WTC11 (cell line): ENCODE results near the gene CDC5L.

Experiments used
- FOXJ3 ChIP-seq: sonication (generic); formaldehyde crosslinking; IDR thresholded peaks from 2 replicates; pipeline ENCODE4 v1.9.0; 2021; ENCODE audit warnings: missing genetic modification reagents, mild to moderate bottlenecking, borderline replicate concordance
- JAZF1 ChIP-seq: fragments of 250-450 bp; sonication (Bioruptor Pico); IDR thresholded peaks from 2 replicates; pipeline ENCODE4 v1.9.0; 2021; ENCODE audit warnings: moderate library complexity, mild to moderate bottlenecking, inconsistent platforms
- MXD4 ChIP-seq: fragments of 250-450 bp; sonication (Bioruptor Pico); IDR thresholded peaks from 2 replicates; pipeline ENCODE4 v1.8.0; 2021; ENCODE audit warnings: mild to moderate bottlenecking, moderate library complexity, borderline replicate concordance
- NFYB ChIP-seq: sonication (generic); formaldehyde crosslinking; conservative IDR thresholded peaks from 2 replicates; pipeline ENCODE4 v1.8.0; 2022; ENCODE audit warnings: low read depth, missing genetic modification reagents
- NR2C2 ChIP-seq: sonication (generic); formaldehyde crosslinking; IDR thresholded peaks from 2 replicates; pipeline ENCODE4 v1.8.0; 2022; ENCODE audit warnings: mild to moderate bottlenecking, missing genetic modification reagents
- TF ChIP-seq, protein P1 (sequence below): fragments of 200-600 bp; IDR thresholded peaks from 2 replicates; pipeline ENCODE4 v1.8.0; 2022; ENCODE audit warnings: antibody characterized with exemption
- TF ChIP-seq, protein P2 (sequence below): sonication (generic); formaldehyde crosslinking; IDR thresholded peaks from 2 replicates; pipeline ENCODE4 v1.8.0; 2022; ENCODE audit warnings: mild to moderate bottlenecking, missing genetic modification reagents
- TF ChIP-seq, protein P3 (sequence below): sonication (generic); formaldehyde crosslinking; IDR thresholded peaks from 2 replicates; pipeline ENCODE4 v1.8.0; 2023; ENCODE audit warnings: mild to moderate bottlenecking, missing genetic modification reagents
- TF ChIP-seq, protein P4 (sequence below): sonication (generic); formaldehyde crosslinking; conservative IDR thresholded peaks from 2 replicates; pipeline ENCODE4 v1.8.1; 2022; ENCODE audit warnings: mild to moderate bottlenecking, missing genetic modification reagents

DNA sequence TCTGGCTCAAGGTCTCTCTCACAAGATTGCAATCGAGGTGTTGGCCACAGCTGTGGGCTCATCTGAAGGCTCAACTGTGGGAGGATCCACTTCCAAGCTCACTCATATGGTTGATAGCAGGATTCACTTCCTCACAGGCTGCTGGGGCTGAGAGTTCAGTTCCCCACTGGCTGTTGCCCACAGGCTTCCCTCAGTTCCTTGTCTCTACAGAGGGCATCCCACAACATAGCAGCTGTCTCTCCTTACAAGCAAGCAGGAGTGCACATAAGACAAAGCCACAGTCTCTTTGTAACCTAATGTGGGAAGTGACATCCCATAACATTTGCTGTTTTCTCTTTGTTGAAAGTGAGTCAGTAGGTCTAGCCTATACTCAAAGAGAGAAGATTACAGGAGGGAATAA is 31.0 kb upstream of the CDC5L start:
- TF ChIP-seq, protein P1, sequence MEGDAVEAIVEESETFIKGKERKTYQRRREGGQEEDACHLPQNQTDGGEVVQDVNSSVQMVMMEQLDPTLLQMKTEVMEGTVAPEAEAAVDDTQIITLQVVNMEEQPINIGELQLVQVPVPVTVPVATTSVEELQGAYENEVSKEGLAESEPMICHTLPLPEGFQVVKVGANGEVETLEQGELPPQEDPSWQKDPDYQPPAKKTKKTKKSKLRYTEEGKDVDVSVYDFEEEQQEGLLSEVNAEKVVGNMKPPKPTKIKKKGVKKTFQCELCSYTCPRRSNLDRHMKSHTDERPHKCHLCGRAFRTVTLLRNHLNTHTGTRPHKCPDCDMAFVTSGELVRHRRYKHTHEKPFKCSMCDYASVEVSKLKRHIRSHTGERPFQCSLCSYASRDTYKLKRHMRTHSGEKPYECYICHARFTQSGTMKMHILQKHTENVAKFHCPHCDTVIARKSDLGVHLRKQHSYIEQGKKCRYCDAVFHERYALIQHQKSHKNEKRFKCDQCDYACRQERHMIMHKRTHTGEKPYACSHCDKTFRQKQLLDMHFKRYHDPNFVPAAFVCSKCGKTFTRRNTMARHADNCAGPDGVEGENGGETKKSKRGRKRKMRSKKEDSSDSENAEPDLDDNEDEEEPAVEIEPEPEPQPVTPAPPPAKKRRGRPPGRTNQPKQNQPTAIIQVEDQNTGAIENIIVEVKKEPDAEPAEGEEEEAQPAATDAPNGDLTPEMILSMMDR, result no peak
- TF ChIP-seq NR2C2 (CRISPR knock-in tag) (no peak), JAZF1 (CRISPR knock-in tag) (no peak), NFYB (no peak), MXD4 (CRISPR knock-in tag) (no peak), FOXJ3 (no peak)
- TF ChIP-seq, protein P2, sequence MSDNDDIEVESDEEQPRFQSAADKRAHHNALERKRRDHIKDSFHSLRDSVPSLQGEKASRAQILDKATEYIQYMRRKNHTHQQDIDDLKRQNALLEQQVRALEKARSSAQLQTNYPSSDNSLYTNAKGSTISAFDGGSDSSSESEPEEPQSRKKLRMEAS (CRISPR knock-in tag), result no peak
- TF ChIP-seq, protein P3, sequence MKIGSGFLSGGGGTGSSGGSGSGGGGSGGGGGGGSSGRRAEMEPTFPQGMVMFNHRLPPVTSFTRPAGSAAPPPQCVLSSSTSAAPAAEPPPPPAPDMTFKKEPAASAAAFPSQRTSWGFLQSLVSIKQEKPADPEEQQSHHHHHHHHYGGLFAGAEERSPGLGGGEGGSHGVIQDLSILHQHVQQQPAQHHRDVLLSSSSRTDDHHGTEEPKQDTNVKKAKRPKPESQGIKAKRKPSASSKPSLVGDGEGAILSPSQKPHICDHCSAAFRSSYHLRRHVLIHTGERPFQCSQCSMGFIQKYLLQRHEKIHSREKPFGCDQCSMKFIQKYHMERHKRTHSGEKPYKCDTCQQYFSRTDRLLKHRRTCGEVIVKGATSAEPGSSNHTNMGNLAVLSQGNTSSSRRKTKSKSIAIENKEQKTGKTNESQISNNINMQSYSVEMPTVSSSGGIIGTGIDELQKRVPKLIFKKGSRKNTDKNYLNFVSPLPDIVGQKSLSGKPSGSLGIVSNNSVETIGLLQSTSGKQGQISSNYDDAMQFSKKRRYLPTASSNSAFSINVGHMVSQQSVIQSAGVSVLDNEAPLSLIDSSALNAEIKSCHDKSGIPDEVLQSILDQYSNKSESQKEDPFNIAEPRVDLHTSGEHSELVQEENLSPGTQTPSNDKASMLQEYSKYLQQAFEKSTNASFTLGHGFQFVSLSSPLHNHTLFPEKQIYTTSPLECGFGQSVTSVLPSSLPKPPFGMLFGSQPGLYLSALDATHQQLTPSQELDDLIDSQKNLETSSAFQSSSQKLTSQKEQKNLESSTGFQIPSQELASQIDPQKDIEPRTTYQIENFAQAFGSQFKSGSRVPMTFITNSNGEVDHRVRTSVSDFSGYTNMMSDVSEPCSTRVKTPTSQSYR (CRISPR knock-in tag), result no peak
- TF ChIP-seq, protein P4, sequence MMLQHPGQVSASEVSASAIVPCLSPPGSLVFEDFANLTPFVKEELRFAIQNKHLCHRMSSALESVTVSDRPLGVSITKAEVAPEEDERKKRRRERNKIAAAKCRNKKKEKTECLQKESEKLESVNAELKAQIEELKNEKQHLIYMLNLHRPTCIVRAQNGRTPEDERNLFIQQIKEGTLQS (CRISPR knock-in tag), result no peak
